ENCODE data around the gene MLLT6. TPM values are rescaled to one million over a fixed set of nuclear protein-coding genes. Genes with fewer than 3 reads are reported as not detected.

The MLLT6 gene
- total and polyA plus RNA-seq, 2 of the 13 experiments (the other 11 are each of a cell fraction or from before 2014, with no cell fraction given): 50.7 to 69.5 TPM

DNA sequence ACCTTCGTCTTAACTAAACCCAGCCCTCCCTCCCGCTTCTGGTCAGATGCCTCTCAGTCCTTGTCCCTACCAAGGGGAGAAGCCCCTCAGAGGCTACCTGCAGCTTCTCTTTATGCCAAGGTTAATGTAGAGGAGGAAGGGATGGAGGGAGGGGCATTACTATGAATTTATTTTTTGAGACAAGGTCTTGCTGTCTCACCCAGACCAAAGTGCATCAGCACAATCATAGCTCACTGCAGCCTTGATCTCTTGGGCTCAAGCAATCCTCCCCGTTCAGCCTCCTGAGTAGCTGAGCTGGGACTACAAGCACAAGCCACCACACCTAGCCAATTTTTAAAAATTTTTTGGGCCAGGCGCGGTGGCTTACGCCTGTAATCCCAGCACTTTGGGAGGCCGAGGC, 45.7 kb upstream of the MLLT6 start:
- BruUV-seq (replicated peaks): no TSS peak
- Histone ChIP-seq H3K27me3 (ENCODE audit: control insufficient read depth in 1 of 2, insufficient read depth in 2 of 2, low read length in 2 of 2) (no peaks in the 10 kb centered on the region), H3K79me2 (ENCODE audit: insufficient read depth, low read length) (no peaks in the 10 kb centered on the region), H3K9ac (ENCODE audit: insufficient read depth, low read depth, low read length) (peak overlapping the region; percentile 87), H3K4me3 (replicated peaks in 1 of 3; ENCODE audit: insufficient read depth in 1 of 3, low read depth in 2 of 3, low read length in 3 of 3) (no peak overlapping the region), H3K27ac (ENCODE audit: extremely low read length, insufficient read depth, low read length) (peak overlapping the region; percentile 98), H2AFZ (ENCODE audit: low read length) (no peak overlapping the region), H3K4me2 (ENCODE audit: low read depth, low read length) (peak overlapping the region; percentile 39), H3K36me3 (replicated peaks in 1 of 2; ENCODE audit: control insufficient read depth in 1 of 2, insufficient read depth in 2 of 2, low read length in 2 of 2) (no peaks in the 10 kb centered on the region), H4K20me1 (ENCODE audit: insufficient read depth, low read length) (no peaks in the 10 kb centered on the region), H3K9me3 (ENCODE audit: low read length) (no peaks in the 10 kb centered on the region), H3K4me1 (ENCODE audit: insufficient read depth, low read length) (peaks cover 88% of the 10 kb centered on the region)
- 76% methylated on average over 7 of the region's 7 CpGs for WGBS (ENCODE audit: low lambda C conversion rate)
- intact Hi-C loops (cut with micrococcal nuclease; ENCODE audit: unreplicated experiment) (no loop called here), in situ Hi-C loops (cut with HindIII; ENCODE audit: extremely low pct_ligation_motif_present, low pct_unique_long_range_greater_than_20kb) (loop anchor here (5.0 kb wide), 1 partner anchor 52 kb away; the partner anchor contains the start of gene SRCIN1)
- ATAC-seq (no peak), FAIRE-seq (no peak), DNase-seq (ENCODE audit: low spot score) (peak; percentile 63)
- ChIA-PET POLR2A (interaction anchor here (0.9 to 9.9 kb wide), 6 partner anchors 39 to 101 kb away, joined by 3 to 291 read pairs (median 10); partner anchors contain the start of gene SRCIN1), CTCF (ENCODE audit: low intra/inter-chr PET ratio, low total read pairs) (interaction anchor here (2.8 kb wide), 1 partner anchor 53 kb away, joined by 9 read pairs; the partner anchor contains the start of gene SRCIN1)
- TF ChIP-seq SAFB2 (CRISPR knock-in tag; IDR thresholded peaks at IDR 0.05; ENCODE audit: borderline replicate concordance, low read depth) (no peak), NCOR1 (IDR thresholded peaks at IDR 0.05; ENCODE audit: borderline replicate concordance, low read length) (no peak), PATZ1 (CRISPR knock-in tag; IDR thresholded peaks at IDR 0.05) (peak; percentile 45; the same call in 1 of the 2 replicates), MED1 (CRISPR knock-in tag; IDR thresholded peaks at IDR 0.05) (peak; percentile 82), PAXIP1 (CRISPR knock-in tag; conservative IDR thresholded peaks at IDR 0.05) (peak; percentile 65), DMAP1 (CRISPR knock-in tag; IDR thresholded peaks at IDR 0.05) (0 out of 2 replicates have a peak, but pooled peaks have one; percentile 17), TAF1 (CRISPR knock-in tag; IDR thresholded peaks at IDR 0.05) (0 out of 2 replicates have a peak, but pooled peaks have one; percentile 18), RCOR2 (CRISPR knock-in tag; IDR thresholded peaks at IDR 0.05) (peak; percentile 63), HDAC2 (CRISPR knock-in tag; IDR thresholded peaks at IDR 0.05) (peak; percentile 61), ZNF430 (CRISPR knock-in tag; IDR thresholded peaks at IDR 0.05) (no peak), ZNF501 (CRISPR knock-in tag; IDR thresholded peaks at IDR 0.05) (0 out of 2 replicates have a peak, but pooled peaks have one; percentile 56), SP4 (CRISPR knock-in tag; IDR thresholded peaks at IDR 0.05) (no peak), HNF4G (IDR thresholded peaks at IDR 0.05; ENCODE audit: borderline replicate concordance, low read depth, low read length) (peak; percentile 32; the same call in 1 of the 2 replicates), HNF4G (CRISPR knock-in tag; IDR thresholded peaks at IDR 0.05; ENCODE audit: borderline replicate concordance, low read depth) (no peak), MXD4 (CRISPR knock-in tag; IDR thresholded peaks at IDR 0.05) (0 out of 2 replicates have a peak, but pooled peaks have one; percentile 18), NCOA1 (CRISPR knock-in tag; IDR thresholded peaks at IDR 0.05) (0 out of 2 replicates have a peak, but pooled peaks have one; percentile 8), DRAP1 (CRISPR knock-in tag; IDR thresholded peaks at IDR 0.05) (0 out of 2 replicates have a peak, but pooled peaks have one; percentile 22)
- TF ChIP-seq, protein P1, sequence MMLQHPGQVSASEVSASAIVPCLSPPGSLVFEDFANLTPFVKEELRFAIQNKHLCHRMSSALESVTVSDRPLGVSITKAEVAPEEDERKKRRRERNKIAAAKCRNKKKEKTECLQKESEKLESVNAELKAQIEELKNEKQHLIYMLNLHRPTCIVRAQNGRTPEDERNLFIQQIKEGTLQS (CRISPR knock-in tag; IDR thresholded peaks at IDR 0.05): 0 out of 2 replicates have a peak, but pooled peaks have one; percentile 12

Data from HepG2 (cell line).